NB4 (cell line): ENCODE measurements around the gene TPMT.
"Not testable (repeated sequence)": the region's sequence is repeated elsewhere in the genome, so short reads cannot be mapped to it uniquely, and the experiment has no call there.

Experiments used
- MYC ChIP-seq: IDR thresholded peaks from 2 replicates; pipeline ENCODE4 v1.6.1; 2011; ENCODE audit warnings: low read depth, low read length
- POLR2A ChIP-seq: IDR thresholded peaks from 2 replicates; pipeline ENCODE4 v1.6.1; 2011; ENCODE audit warnings: mild to moderate bottlenecking; ENCODE audit not compliant: insufficient read length; ENCODE audit errors: extremely low read depth
- TF ChIP-seq, protein P1 (sequence below): IDR thresholded peaks from one replicate; pipeline ENCODE4 v1.5.1; 2012; ENCODE audit warnings: low read depth, low read length
- TF ChIP-seq, protein P2 (sequence below): IDR thresholded peaks from 2 replicates; pipeline ENCODE4 v1.6.1; 2011; ENCODE audit warnings: low read depth, low read length

DNA sequence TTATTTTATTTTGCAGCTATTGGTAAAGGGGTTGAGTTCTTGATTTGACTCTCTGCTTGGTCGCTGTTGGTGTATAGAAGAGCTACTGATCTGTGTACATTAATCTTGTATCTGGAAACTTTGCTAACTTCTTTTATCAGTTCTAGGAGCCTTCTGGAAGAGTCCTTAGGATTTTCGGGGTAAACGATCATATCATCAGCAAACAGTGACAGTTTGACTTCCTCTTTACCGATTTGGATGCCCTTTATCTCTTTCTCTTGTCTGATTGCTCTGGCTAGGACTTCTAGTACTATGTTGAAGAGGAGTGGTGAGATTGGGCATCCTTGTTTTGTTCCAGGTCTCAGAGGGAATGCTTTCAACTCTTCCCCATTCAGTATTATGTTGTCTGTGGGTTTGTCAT lies 21.3 kb upstream of the TPMT start:
- TF ChIP-seq, protein P1, sequence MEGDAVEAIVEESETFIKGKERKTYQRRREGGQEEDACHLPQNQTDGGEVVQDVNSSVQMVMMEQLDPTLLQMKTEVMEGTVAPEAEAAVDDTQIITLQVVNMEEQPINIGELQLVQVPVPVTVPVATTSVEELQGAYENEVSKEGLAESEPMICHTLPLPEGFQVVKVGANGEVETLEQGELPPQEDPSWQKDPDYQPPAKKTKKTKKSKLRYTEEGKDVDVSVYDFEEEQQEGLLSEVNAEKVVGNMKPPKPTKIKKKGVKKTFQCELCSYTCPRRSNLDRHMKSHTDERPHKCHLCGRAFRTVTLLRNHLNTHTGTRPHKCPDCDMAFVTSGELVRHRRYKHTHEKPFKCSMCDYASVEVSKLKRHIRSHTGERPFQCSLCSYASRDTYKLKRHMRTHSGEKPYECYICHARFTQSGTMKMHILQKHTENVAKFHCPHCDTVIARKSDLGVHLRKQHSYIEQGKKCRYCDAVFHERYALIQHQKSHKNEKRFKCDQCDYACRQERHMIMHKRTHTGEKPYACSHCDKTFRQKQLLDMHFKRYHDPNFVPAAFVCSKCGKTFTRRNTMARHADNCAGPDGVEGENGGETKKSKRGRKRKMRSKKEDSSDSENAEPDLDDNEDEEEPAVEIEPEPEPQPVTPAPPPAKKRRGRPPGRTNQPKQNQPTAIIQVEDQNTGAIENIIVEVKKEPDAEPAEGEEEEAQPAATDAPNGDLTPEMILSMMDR = not testable (repeated sequence)
- TF ChIP-seq POLR2A, MYC: not testable (repeated sequence)
- TF ChIP-seq, protein P2, sequence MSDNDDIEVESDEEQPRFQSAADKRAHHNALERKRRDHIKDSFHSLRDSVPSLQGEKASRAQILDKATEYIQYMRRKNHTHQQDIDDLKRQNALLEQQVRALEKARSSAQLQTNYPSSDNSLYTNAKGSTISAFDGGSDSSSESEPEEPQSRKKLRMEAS = not testable (repeated sequence)
